SHP77 (cell line): ENCODE data around the gene DCAF15.
"Not testable (repeated sequence)": the region's sequence is repeated elsewhere in the genome, so short reads cannot be mapped to it uniquely, and the experiment has no call there.

ENCODE experiments used
- DNase-seq, 2 experiments: peaks; one replicate each; lab custom pipeline; 2025; lab: John Stamatoyannopoulos, UW

Gene DCAF15, protein sequence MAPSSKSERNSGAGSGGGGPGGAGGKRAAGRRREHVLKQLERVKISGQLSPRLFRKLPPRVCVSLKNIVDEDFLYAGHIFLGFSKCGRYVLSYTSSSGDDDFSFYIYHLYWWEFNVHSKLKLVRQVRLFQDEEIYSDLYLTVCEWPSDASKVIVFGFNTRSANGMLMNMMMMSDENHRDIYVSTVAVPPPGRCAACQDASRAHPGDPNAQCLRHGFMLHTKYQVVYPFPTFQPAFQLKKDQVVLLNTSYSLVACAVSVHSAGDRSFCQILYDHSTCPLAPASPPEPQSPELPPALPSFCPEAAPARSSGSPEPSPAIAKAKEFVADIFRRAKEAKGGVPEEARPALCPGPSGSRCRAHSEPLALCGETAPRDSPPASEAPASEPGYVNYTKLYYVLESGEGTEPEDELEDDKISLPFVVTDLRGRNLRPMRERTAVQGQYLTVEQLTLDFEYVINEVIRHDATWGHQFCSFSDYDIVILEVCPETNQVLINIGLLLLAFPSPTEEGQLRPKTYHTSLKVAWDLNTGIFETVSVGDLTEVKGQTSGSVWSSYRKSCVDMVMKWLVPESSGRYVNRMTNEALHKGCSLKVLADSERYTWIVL

DNA sequence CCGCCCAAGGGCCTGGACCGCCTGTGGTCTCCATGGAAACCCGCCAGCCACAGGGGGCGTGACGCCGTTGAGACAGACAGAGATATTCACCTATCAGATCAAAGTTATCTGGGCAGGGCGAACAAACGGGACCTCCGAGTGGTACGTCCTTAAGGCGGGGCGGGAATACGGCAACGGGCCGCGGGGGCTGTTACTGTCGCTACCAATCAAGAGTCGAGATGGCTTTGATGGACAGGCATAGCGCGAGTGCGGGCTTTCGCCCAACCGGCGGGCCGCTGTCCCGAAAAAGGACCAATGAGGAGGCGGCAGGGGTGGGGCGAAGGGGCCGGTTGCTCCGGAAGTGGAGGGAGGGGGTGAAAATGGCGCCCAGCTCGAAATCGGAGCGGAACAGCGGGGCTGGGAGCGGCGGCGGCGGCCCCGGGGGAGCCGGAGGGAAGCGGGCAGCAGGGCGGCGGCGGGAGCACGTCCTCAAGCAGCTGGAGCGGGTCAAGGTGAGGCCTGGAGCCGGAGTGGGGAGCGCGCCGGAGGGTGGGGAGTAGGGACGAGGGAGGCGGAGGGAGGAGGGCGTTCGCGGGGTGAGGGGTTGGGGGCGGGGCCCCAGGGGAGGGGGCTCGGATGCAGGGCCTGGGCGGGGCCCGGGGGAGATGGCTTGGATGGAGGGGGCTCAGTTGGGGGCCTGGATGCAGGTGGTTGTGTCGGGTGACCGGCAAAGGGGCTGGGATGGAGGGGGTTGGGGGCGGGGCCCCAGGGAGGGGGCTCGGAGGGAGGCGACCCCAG is at the start of gene DCAF15:
TSS of gene DCAF15 (plus strand) at position 356 of the 777 bp plus-strand sequence. CDS start at position 360, 4 bp downstream.
- DNase-seq: peak; percentile 99

DNA sequence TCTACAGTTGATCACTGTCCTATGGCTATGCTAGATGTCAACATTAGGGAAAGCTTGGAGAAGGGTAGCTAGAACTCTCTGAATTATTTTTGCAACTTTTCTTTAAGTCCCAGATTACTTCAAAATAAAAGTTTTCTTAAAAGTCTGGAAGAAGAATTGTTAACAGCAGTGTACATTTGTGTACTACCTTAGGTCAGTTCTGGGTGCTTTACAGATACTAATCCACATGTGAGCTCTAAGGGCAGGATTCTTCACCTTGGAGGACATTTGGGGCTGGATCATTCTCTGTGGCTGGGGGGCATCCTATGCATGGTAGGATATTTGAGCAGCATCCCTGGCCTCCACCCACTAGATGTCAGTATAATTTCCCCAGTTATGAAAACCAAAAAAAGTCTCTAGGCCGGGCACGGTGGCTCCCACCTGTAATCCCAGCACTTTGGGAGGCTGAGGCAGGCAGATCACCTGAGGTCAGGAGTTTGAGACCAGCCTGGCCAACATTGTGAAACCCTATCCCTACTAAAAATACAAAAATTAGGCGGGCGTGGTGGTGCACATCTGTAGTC is 49.2 kb upstream of the DCAF15 start:
- DNase-seq: peak; percentile 16 to 27

DNA sequence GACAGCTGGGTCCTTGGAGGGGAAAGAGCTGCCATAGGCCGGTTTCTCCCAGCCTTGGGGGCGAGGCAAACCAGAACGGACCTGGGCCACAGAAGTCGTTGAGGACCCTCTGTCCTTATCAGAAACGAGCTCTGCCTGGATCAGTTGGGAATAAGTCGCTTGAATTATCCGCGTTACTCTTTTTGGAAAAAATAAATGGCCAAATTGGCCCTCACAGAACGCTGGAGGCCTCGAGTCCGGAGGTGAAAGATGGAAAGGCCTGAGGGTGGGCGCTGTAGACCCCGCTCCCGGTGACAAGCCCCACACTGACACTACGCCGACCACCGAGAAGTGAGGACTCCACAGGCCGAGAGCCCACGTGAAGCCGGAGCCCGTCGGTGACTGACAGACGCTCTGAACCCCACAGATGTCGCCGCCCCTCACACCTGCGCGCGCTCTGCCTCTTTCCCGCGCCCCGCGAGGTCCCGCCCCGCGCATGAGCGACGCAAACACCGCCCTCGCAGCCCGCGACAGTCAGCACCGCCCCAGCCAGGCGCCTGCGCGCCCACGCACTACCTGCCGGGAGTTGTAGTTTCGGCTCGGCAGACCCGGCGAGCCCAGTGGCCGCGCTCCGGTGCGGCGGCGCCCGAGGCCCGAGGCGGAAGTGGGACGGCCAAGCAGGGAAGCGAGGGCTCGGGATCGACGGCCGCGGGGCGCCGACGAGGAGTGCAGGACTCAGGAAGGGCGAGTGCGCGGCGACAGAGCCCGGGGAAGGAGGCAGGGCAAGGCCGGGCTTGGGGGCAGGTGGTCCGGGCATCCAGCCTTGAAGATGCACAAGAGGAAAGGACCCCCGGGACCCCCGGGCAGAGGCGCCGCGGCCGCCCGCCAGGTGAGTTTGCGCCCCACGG is 46.4 kb upstream of the DCAF15 start, which contains the start of the genes BRME1 and CC2D1A:
TSS of gene BRME1 (minus strand) at position 484 of the 887 bp plus-strand sequence. CDS start 1,225 bp downstream, outside the sequence.
TSS of gene CC2D1A (plus strand) at position 568 of the 887 bp plus-strand sequence. CDS start at position 809, 241 bp downstream.
- DNase-seq: peak; percentile 85 to 91

DNA sequence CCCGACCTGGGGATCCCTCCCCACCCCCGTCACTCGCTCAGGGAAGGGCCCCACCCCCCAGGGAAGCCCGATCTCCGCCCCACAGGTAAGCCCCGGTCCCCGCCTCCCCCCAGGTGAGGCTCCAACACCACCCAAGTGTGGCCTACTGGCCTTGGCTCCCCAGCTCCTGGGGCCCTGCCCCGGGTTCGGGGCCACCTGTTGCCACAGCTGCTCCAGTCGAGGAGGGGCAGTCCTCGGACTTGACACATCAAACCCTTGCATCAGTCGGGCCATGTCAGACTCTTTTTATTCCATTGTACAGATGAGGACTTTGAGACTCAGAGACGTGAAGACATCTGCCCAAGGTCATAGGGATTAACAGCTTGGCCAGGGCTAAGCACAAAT is 45.8 kb upstream of the DCAF15 start:
- DNase-seq: no peak

DNA sequence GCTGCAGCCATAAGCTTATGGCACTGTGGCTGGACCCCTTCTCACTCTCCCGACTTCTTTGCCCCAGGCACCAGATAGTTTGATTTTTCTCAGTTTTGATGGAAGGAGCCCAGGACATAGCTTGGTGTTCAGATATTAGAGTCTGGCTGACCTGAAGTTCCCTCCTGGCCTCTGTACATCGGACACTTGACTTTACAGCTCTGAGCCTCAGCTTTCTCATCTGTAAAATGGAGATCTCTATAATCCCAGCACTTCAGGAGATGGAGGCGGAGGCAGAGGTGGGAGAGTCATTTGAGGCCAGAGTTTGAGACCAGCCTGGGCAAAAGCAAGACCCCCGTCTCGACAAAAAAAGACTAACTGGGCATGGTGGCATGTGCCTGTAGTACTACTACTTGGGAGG is 45.4 kb upstream of the DCAF15 start:
- no peak for DNase-seq

DNA sequence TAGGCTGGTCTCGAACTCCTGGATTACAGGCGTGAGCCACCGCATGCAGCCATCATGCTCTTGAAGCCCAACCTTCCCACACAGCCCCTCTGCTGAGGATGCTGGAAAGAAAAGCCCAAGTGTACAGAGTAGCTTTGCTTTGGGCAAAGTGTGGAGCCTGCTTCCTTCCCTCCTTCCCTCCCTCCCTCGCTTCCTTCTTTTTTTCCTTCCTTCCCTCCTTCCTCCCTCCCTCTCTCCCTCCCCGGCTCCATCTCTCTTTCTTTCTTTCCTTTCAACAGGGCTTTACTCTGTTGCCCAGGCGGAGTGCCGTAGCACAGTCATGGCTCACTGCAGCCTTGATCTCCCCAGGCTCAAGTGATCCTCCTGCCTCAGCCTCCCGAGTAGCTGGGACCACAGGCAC is 43.6 kb upstream of the DCAF15 start:
- no peak for DNase-seq

DNA sequence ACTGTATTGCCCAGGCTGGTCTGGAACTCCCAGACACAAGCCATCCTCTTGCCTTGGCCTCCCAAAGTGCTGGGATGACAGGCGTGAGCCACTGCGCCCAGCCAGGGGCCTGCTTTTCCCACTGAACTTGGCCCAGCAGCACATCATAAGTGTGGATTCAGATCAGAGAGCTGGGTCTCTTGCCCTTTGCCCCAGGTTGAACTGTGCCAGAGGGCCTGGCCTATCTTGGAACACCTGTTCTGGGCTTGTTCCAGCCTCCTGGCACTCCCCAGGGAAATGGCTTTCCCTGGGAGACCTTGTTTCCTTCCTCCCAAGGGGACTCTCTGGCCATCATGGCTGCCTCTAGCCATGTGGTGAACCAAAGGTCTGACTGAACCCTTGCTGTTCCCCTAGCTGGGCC is 42.9 kb upstream of the DCAF15 start:
- DNase-seq: no peak

DNA sequence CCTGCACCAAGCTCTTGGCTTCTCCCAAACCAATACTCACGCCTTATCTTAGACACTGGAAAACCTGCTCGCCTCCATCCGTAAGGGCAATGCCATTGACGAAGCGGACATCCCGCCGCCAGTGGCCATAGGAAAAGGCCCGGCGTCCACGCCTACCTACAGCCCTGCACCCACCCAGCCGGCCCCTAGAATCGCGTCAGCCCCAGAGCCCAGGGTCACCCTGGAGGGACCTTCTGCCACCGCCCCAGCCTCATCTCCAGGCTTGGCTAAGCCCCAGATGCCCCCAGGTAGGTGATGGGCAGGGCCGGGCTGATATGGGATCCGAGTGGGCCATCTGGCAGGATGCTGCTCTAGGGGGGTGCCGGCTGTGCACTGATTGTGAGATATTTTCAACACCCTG is 39.0 kb upstream of the DCAF15 start:
- DNase-seq: no peak

DNA sequence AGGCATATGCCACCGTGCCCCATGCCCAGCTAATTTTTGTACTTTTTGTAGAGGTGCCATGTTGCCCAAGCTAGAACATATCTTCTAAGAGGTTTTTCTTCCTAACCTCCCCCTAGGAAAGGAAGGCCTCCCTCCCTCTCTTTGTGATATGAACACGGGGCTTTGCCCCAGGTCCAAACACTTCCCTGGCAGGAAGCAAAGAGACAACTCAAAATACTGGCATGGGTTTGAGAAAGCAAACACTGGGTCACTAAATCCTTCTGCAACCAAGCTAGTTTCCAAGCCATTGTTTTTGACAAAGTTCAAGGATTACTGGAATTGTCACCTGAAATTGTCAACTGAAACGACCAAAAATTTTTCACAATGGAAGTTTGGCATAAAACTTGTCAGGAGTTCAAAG is 37.5 kb upstream of the DCAF15 start:
- no peak for DNase-seq

DNA sequence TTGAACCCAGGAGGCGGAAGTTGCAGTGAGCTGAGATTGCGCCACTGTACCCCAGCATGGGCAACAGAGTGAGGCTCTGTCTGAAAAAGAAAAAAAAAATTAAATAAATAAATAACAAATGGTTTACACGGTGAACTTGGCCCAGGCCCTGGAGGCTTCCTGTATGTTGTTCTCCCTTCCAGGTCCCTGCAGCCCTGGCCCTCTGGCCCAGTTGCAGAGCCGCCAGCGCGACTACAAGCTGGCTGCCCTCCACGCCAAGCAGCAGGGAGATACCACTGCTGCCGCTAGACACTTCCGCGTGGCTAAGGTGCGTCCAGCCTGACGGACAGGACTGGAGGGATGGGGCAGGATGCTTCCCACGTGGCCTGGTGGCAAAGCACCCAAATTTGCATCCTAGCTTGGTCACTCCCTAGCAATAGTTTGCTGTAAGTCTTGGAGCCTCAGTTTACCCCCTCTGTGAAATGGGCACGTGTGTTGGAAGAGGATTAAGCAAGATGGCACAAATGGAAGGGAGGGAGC is 34.4 kb upstream of the DCAF15 start:
- no peak for DNase-seq

DNA sequence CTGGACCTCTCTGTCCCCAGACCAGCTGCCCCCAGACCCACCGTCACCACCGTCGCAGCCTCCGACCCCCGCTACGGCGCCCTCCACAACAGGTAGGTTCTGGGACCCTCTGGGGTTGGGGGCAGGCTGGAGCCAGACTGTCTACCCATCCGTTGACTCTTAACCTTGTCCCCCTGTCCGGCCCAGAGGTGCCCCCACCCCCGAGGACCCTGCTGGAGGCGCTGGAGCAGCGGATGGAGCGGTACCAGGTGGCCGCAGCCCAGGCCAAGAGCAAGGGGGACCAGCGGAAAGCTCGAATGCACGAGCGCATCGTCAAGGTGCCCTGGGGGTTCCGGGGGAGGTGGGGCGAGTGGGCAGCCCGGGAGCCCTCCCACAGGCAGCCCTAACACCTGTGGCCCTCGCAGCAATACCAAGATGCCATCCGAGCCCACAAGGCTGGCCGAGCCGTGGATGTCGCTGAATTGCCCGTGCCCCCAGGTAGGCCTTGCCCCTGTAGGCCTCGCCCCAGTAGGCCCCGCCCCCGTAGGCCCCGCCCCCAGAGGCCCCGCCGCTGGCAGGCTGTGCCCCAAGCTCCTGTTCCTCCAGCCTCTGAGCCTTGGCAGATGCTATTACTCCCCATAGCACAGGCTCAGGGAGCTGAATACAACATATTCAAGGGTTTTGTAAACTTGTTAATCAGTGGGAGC is 33.4 kb upstream of the DCAF15 start:
- DNase-seq: no peak

DNA sequence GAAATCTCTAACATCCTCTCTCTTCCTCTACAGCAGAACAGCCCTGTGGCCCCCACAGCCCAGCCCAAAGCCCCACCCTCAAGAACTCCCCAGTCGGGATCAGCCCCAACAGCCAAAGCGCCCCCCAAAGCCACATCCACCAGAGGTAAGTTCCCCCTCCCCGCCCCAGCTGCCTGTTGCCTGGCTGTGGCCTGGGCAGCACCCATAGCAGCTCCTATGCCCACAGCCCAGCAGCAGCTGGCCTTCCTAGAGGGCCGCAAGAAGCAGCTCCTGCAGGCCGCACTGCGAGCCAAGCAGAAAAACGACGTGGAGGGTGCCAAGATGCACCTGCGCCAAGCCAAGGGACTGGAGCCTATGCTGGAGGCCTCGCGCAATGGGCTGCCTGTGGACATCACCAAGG is 31.8 kb upstream of the DCAF15 start:
- no peak for DNase-seq

DNA sequence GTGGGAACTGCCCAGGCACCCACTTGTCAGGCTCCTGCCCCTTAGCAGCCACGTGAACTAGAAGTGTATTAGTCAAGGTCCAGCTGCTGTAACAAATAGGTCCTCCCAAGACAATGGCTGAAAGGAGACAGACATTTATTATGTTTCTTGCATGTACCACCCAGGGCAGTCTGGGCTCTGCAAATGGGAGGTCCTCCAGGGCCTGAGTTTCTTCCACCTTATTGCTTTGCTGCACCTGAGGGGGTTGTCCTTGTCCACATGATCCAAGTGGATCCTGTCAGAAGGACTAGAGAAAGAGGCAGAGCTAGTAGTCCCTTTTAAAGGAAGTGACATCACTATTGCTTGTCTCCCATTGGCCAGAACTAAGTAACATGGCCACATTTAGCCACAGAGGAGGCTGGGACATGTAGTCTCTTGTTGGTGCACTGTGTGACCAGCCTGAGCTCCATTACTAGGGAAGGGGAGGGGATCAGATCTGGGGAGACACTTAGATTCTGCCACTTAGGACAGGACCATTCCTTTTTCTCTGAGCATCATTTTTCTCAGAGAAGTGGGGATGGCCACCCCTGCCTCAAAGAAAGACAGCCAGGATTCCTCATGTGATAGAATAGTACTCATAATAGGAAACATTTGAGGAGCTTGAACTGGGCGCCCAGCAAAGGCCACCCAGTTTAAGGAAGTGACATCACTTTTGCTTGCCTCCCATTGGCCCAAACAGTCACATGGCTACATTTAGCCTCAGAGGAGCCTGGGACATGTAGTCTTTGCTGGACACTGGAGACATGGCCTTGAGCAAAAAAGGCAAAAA is 31.2 kb upstream of the DCAF15 start:
- peak in 1 of 2 experiments; percentile 22 for DNase-seq

DNA sequence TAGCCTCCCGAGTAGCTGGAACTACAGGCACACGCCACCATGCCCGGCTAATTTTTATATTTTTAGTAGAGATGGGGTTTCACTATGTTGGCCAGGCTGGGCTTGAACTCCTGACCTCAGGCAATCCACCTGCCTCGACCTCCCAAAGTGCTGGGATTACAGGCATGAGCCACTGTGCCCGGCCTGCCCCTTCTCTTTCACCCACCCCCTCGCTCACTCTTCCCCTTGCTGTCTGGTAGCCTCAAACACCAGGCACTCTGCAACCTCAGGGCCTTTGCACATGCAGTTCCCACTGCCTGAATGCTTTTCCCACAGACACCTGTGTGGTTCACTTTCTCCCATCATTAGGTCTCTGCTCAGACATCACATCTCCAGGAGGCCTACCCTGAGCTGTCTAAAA is 30.2 kb upstream of the DCAF15 start:
- not testable (repeated sequence) for DNase-seq

DNA sequence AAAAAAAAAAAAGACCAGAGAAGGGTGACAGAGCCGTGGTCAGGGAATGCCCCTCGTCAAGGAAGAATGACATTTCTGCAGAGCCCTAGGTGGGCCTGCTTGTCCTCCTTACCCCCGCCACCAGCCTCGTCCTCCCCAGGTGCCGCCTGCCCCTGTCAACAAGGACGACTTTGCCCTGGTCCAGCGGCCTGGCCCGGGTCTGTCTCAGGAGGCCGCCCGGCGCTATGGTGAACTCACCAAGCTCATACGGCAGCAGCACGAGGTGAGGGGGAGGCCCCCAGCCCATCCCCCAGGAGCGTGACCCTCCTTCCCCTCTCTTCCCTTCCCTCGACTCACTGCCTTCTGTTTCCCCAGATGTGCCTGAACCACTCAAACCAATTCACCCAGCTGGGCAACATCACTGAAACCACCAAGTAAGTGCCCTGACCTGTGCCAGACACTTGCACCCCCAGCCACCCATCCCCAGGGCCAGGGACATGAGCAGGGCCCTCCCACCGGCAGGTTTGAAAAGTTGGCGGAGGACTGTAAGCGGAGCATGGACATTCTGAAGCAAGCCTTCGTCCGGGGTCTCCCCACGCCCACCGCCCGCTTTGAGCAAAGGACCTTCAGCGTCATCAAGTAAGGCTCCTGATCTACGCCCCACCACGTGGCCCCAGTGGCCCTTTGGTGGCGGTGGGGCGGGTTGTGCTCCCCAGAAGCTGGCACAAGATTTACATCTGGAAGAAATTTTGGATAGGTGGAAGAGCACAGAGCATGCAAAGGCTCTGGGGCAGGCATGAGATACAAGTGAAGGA is 28.9 kb upstream of the DCAF15 start:
- no peak for DNase-seq

DNA sequence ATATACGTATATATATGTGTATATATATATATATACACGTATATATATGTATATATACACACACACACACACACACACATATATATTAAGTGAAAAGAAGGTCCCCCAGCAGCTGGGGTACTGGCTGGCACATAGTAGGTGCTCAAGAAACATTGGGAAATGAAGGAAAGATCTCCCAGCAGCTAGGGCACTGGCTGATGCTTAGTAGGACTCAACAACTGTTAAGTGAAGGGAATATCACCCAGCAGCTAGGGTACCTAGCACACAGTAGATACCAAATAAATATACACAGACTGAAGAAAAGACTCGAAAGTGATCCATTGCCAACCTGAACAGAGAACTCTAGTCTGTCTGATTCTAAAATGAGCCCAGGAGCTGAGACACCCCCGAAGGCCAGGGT is 26.3 kb upstream of the DCAF15 start:
- no peak for DNase-seq

DNA sequence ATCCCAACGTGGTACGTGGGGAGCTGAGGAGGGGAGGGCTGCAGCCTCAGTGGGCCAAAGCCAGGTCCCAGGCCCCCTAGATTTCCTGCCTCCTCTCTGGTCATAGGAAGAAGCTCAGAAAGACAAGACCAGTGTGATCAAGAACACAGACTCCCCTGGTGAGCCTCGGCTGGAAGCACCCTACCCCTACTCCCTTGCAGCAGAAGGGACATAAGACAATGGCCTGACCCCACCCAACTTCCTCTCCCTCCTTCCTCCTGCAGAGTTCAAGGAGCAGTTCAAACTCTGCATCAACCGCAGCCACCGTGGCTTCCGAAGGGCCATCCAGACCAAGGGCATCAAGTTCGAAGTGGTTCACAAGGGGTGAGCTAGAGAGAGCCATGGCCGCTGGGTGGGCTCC is 25.6 kb upstream of the DCAF15 start:
- DNase-seq: no peak

DNA sequence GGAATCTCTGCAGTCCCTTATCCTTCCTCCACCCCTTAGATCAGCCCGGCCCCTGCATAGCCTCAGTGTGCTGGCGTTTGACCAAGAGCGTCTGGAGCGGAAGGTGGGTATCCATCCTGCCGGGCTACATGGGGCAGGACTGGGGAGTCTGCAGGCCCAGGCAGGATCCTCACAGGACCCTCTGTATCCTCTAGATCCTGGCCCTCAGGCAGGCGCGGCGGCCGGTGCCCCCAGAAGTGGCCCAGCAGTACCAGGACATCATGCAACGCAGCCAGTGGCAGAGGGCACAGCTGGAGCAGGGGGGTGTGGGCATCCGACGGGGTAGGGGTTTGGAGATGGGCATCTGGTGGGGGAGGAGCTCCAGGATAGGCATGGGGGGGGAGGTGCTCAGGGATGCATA is 23.0 kb upstream of the DCAF15 start:
- DNase-seq: no peak

DNA sequence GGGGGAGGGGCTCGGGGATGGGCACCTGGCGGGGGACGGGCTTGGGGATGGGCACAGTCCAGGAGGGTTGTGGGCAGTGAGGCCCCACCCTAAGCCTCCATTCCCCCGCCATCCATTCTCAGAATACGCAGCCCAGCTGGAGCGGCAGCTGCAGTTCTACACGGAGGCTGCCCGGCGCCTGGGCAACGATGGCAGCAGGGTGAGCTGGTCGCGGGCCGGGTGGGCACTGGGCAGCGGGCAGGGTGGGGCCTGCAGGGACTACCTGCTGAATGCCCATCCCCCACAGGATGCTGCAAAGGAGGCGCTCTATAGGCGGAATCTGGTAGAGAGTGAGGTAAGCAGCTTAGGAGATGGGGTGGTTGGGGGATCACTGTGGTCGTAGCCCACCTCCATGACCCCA is 22.4 kb upstream of the DCAF15 start:
- no peak for DNase-seq
